Tibial nerve (tissue), 4 donors: ENCODE measurements around the gene SH3TC2. TPM values are rescaled to one million over a fixed set of nuclear protein-coding genes. Genes with fewer than 3 reads are reported as not detected.
A peak's percentile ranks its signal among the peaks of the same experiment; 100 is the strongest.

Source experiments
- DNase-seq, 2 donors: peaks; one replicate each; pipeline ENCODE4 v3.0.0-alpha.2; 2019; ENCODE audit warnings: low spot score in 2 of 2
- H3K27ac ChIP-seq, 4 donors: fragments of 200-600 bp; sonication (generic) in 3 of 4; one replicate each; pipeline ENCODE4 v1.5.1; 2017 to 2019; ENCODE audit warnings: mild to moderate bottlenecking in 1 of 4
- H3K27me3 ChIP-seq, 2 donors: fragments of 200-600 bp; sonication (generic) in 1 of 2; one replicate each; pipeline versions ENCODE4 v1.5.1 to v1.6.0; 2017 to 2019
- H3K36me3 ChIP-seq, 3 donors: fragments of 200-600 bp; sonication (generic); one replicate each; pipeline ENCODE4 v1.5.1; 2018 to 2019
- H3K4me1 ChIP-seq, 4 donors: fragments of 200-600 bp; sonication (generic) in 3 of 4; one replicate each; pipeline ENCODE4 v1.5.1; 2017 to 2019
- H3K4me3 ChIP-seq, 4 donors: fragments of 200-600 bp; sonication (generic) in 3 of 4; one replicate each; pipeline ENCODE4 v1.5.1; 2017 to 2019; ENCODE audit warnings: mild to moderate bottlenecking in 1 of 4, moderate library complexity in 1 of 4
- H3K9me3 ChIP-seq, 4 donors: fragments of 200-600 bp; sonication (generic) in 3 of 4; one replicate each; pipeline ENCODE4 v1.5.1; 2017 to 2019
- EP300 ChIP-seq, 2 donors: sonication (generic); formaldehyde crosslinking; IDR thresholded peaks; one replicate each; pipeline ENCODE4 v1.6.1; 2017; ENCODE audit warnings: antibody characterized with exemption in 2 of 2, mild to moderate bottlenecking in 1 of 2
- POLR2A ChIP-seq, 2 donors: fragments of 450-650 bp; IDR thresholded peaks; one replicate each; pipeline ENCODE4 v1.6.1; 2017; ENCODE audit warnings: antibody characterized with exemption in 2 of 2, mild to moderate bottlenecking in 2 of 2, moderate library complexity in 2 of 2
- WGBS, 2 donors: methylation state at CpG; one replicate each; pipeline ENCODE4 v1.1.5; 2018; 5-methylcytosine and 5-hydroxymethylcytosine counted together
- total RNA-seq, 4 donors: library from RNA; depleted of rRNA; stranded (reverse); fragments of >200 nt; gene quantifications; one replicate each; pipeline ENCODE4 v1.1.0, GENCODE V29; 2016
- TF ChIP-seq, protein P1 (sequence below), 5 experiments: fragments of 200-600 bp in 3 of 5; fragments of 450-650 bp in 2 of 5; sonication (generic) in 3 of 5; IDR thresholded peaks; one replicate each; pipeline ENCODE4 v1.5.1; 2016 to 2019; ENCODE audit warnings: antibody characterized with exemption in 5 of 5, mild to moderate bottlenecking in 3 of 5, moderate library complexity in 2 of 5

Gene SH3TC2
- total RNA-seq, 4 donors from 2014 or later = 37.2 to 92.1 (median 83.9) TPM

DNA sequence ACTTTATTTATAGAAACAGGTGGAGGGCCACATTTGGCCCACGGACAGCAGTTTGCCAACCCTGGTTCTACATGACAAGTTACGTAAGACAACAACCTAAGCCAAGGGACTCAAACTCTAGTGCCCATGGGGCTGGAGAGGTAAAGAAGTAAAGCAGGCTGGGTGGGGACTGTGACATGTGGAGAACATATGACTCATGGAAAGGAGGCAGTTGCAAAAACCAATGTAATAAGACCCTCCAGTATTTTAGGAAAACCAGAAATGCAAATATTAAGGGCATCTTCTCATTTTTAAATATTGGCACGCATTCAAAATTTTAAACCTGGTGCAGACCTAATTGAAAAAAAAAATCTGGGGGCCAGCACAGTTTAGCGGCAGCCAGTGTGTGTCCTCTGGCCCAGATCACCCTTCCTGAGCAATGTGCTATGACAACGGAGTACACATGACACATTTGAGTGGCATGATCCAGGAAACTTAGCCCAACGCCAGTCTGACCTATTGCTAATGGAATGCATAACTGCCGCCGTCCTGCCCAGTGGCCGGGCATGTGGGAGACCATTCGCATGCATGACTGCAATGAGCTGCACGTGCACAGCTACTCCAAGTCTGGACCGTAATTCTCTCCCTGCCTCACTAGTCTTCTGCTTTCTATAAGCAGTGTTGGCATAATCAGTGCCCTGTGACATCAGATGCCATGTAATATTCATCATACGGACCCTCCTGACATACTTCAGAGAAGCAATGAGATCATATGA, 97.2 kb downstream of the SH3TC2 start:
- TF ChIP-seq POLR2A (IDR thresholded peaks at IDR 0.05) (no peak), EP300 (IDR thresholded peaks at IDR 0.05) (peak in 1 of 2 donors; percentile 57)
- TF ChIP-seq, protein P1, sequence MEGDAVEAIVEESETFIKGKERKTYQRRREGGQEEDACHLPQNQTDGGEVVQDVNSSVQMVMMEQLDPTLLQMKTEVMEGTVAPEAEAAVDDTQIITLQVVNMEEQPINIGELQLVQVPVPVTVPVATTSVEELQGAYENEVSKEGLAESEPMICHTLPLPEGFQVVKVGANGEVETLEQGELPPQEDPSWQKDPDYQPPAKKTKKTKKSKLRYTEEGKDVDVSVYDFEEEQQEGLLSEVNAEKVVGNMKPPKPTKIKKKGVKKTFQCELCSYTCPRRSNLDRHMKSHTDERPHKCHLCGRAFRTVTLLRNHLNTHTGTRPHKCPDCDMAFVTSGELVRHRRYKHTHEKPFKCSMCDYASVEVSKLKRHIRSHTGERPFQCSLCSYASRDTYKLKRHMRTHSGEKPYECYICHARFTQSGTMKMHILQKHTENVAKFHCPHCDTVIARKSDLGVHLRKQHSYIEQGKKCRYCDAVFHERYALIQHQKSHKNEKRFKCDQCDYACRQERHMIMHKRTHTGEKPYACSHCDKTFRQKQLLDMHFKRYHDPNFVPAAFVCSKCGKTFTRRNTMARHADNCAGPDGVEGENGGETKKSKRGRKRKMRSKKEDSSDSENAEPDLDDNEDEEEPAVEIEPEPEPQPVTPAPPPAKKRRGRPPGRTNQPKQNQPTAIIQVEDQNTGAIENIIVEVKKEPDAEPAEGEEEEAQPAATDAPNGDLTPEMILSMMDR (IDR thresholded peaks at IDR 0.05) = no peak
- no peaks in the 10 kb centered on the region for H3K9me3 ChIP-seq

GRCh38 chr5:148963664-148964063, 99.2 kb downstream of the SH3TC2 start:
- H3K9me3 ChIP-seq = no peaks in the 10 kb centered on the region
- DNase-seq = no peak
- H3K4me1 ChIP-seq = peaks cover 0 to 13% (median 2%) of the 10 kb centered on the region in 4 donors
- no peaks in the 10 kb centered on the region for H3K27me3 ChIP-seq
- TF ChIP-seq, protein P1 (IDR thresholded peaks at IDR 0.05) = no peak
- no peak for TF ChIP-seq POLR2A (IDR thresholded peaks at IDR 0.05)
- TF ChIP-seq EP300 (IDR thresholded peaks at IDR 0.05) = peak in 1 of 2 donors; percentile 39
- no peaks in the 10 kb centered on the region for H3K36me3 ChIP-seq
- no peak overlapping the region for H3K27ac ChIP-seq
- H3K4me3 ChIP-seq = no peak overlapping the region

More for the DNA sequence above, 97.2 kb downstream of the SH3TC2 start:
- Histone ChIP-seq H3K4me3 (no peak overlapping the region), H3K36me3 (no peaks in the 10 kb centered on the region), H3K27ac (peak overlapping the region in 1 of 4 donors; percentile 52), H3K4me1 (peaks cover 0 to 31% (median 2%) of the 10 kb centered on the region in 4 donors), H3K27me3 (no peaks in the 10 kb centered on the region)
- WGBS, 2 donors = 41 to 45% methylated on average over 12 to 13 of the region's 13 CpGs
- DNase-seq = no peak

DNA sequence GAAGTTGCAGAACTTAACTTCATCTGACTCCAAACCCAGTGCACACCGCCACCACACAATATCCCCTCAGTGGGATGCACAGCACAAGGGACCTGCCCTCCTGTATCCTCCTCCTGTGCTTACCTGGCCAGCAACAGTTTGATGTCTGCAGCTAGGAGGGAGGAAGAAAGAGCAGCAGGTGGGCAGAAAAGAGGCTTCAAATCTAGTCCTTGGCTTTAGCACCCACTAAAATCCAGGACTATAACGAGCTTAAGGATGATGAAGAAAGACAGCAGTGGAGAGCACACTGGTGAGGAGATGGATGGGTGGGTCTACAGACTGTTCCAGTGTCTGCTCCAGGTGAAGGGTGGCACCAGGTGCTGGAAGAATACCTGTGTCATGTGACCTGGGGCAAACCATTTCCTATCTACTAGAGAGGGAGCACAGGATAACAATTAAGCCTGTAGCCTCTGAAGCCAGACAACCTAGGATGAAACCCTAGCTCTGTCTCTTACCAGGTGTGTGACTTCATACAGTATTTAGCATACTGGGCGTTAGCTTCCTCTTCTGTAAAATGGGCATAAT, 100.0 kb downstream of the SH3TC2 start:
- 93 to 95% methylated on average over 3 of the region's 3 CpGs for WGBS, 2 donors
- DNase-seq = no peak
- Histone ChIP-seq H3K4me1 (peaks cover 0 to 5% (median 2%) of the 10 kb centered on the region in 4 donors), H3K4me3 (no peak overlapping the region), H3K9me3 (no peaks in the 10 kb centered on the region), H3K27me3 (no peaks in the 10 kb centered on the region), H3K36me3 (no peaks in the 10 kb centered on the region), H3K27ac (no peak overlapping the region)
- TF ChIP-seq, protein P1 (IDR thresholded peaks at IDR 0.05) = no peak
- TF ChIP-seq POLR2A (IDR thresholded peaks at IDR 0.05) (no peak), EP300 (IDR thresholded peaks at IDR 0.05) (no peak)

DNA sequence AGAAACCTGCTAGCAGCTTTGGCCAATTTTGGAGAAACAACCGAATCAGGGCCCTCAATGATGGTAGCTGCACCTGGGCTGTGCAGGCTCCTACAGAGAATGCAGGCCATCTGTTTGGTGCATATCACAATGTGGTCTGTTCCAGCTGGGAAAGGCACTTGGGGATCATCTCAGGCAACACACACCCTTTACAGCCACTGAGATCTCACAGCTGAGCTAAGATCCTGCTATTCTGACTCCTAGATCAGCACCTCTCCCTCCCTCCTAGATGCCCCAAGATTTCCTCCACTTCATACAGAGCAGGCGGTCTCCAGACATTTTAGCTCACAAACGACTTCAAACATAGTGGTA, 100.7 kb downstream of the SH3TC2 start:
- peaks cover 0 to 3% (median 2%) of the 10 kb centered on the region in 4 donors for H3K4me1 ChIP-seq
- no peak overlapping the region for H3K4me3 ChIP-seq
- 68 to 83% methylated on average over 2 to 3 of the region's 3 CpGs for WGBS, 2 donors
- no peak overlapping the region for H3K27ac ChIP-seq
- no peaks in the 10 kb centered on the region for H3K27me3 ChIP-seq
- no peak for TF ChIP-seq EP300 (IDR thresholded peaks at IDR 0.05)
- TF ChIP-seq, protein P1 (IDR thresholded peaks at IDR 0.05) = no peak
- no peak for TF ChIP-seq POLR2A (IDR thresholded peaks at IDR 0.05)
- no peaks in the 10 kb centered on the region for H3K36me3 ChIP-seq
- H3K9me3 ChIP-seq = no peaks in the 10 kb centered on the region
- DNase-seq = no peak
